HepG2 (cell line): ENCODE data around the gene TAF6L. TPM values are rescaled to one million over a fixed set of nuclear protein-coding genes. Genes with fewer than 3 reads are reported as not detected.

Source experiments
- CBX2 ChIP-seq, 2 experiments: fragments of 200-600 bp in 1 of 2; sonication (generic); formaldehyde crosslinking in 1 of 2; IDR thresholded peaks; 2 replicates each; pipeline versions ENCODE4 v1.7.0 to v1.8.1; 2018 to 2022; ENCODE audit warnings: low read depth in 2 of 2, low read length in 1 of 2, mild to moderate bottlenecking in 1 of 2, missing genetic modification reagents in 1 of 2
- EP300 ChIP-seq, 3 experiments: sonication (generic) in 1 of 3; formaldehyde crosslinking in 1 of 3; IDR thresholded peaks; 2 replicates each; pipeline versions ENCODE4 v1.5.1 to v1.6.1; 2011 to 2020; ENCODE audit warnings: low read depth in 2 of 3, low read length in 2 of 3, borderline replicate concordance in 1 of 3, improper control_type of control experiment in 1 of 3, mild to moderate bottlenecking in 1 of 3, missing genetic modification reagents in 1 of 3, moderate library complexity in 1 of 3
- FIP1L1 ChIP-seq: fragments of 200-400 bp; formaldehyde crosslinking; IDR thresholded peaks from 2 replicates; pipeline ENCODE4 v1.6.1; 2018; ENCODE audit warnings: low read depth, mild to moderate bottlenecking, low read length, moderate library complexity, borderline replicate concordance; ENCODE audit not compliant: insufficient read depth
- HDAC1 ChIP-seq: sonication (generic); formaldehyde crosslinking; IDR thresholded peaks from 2 replicates; pipeline ENCODE4 v1.5.1; 2020; ENCODE audit warnings: mild to moderate bottlenecking, missing genetic modification reagents
- NFRKB ChIP-seq: fragments of 450-650 bp; IDR thresholded peaks from 2 replicates; pipeline ENCODE4 v1.6.1; 2017
- NR2F6 ChIP-seq, 2 experiments: IDR thresholded peaks; 2 replicates each; pipeline ENCODE4 v1.6.1; 2016; ENCODE audit warnings: antibody characterized with exemption in 1 of 2, mild to moderate bottlenecking in 1 of 2
- TSC22D2 ChIP-seq: sonication (generic); formaldehyde crosslinking; IDR thresholded peaks from 2 replicates; pipeline ENCODE4 v1.5.1; 2020; ENCODE audit warnings: missing genetic modification reagents, mild to moderate bottlenecking, borderline replicate concordance
- ZBTB20 ChIP-seq: sonication (generic); formaldehyde crosslinking; IDR thresholded peaks from 2 replicates; pipeline ENCODE4 v1.8.1; 2023; ENCODE audit warnings: missing genetic modification reagents, low read depth, mild to moderate bottlenecking, borderline replicate concordance
- ZBTB21 ChIP-seq: sonication (generic); formaldehyde crosslinking; IDR thresholded peaks from 2 replicates; pipeline ENCODE4 v1.4.0; 2020; ENCODE audit warnings: missing genetic modification reagents
- ZNF777 ChIP-seq: sonication (generic); formaldehyde crosslinking; IDR thresholded peaks from 2 replicates; pipeline ENCODE4 v1.4.0; 2020; ENCODE audit warnings: missing genetic modification reagents
- polyA plus RNA-seq, 8 experiments: library from polyadenylated mRNA; depleted of rRNA in 3 of 8; stranded (reverse) in 7 of 8; unstranded in 1 of 8; fragments of >200 nt; fragmentation: Illumina TruSeq in 4 of 8; extraction: Trizol in 4 of 8; gene quantifications; 2 replicates each; pipeline versions ENCODE4 v1.2.1 to v1.2.3, GENCODE V29; 2011 to 2016; ENCODE audit warnings: low read depth in 4 of 8, missing spikeins in 1 of 8, mixed read lengths in 1 of 8; ENCODE audit not compliant: insufficient read depth in 1 of 8
- total RNA-seq, 5 experiments: library from RNA; depleted of rRNA; stranded (reverse); fragments of >200 nt; fragmentation: Illumina TruSeq; extraction: Trizol; gene quantifications; 2 replicates each; pipeline ENCODE4 v1.2.3, GENCODE V29; 2016; ENCODE audit warnings: low read depth in 1 of 5
- TF ChIP-seq, protein P1 (sequence below): sonication (generic); formaldehyde crosslinking; IDR thresholded peaks from 2 replicates; pipeline ENCODE4 v1.8.1; 2022; ENCODE audit warnings: low read depth, mild to moderate bottlenecking, missing genetic modification reagents
- TF ChIP-seq, protein P2 (sequence below): sonication (generic); formaldehyde crosslinking; IDR thresholded peaks from 2 replicates; pipeline ENCODE4 v1.8.0; 2022; ENCODE audit warnings: mild to moderate bottlenecking, missing genetic modification reagents, moderate library complexity
- TF ChIP-seq, protein P3 (sequence below): sonication (generic); formaldehyde crosslinking; IDR thresholded peaks from 2 replicates; pipeline ENCODE4 v1.4.0; 2020; ENCODE audit warnings: missing genetic modification reagents
- TF ChIP-seq, protein P4 (sequence below): sonication (generic); formaldehyde crosslinking; IDR thresholded peaks from 2 replicates; pipeline ENCODE4 v1.4.0; 2020; ENCODE audit warnings: missing genetic modification reagents
- TF ChIP-seq, protein P5 (sequence below): IDR thresholded peaks from 2 replicates; pipeline ENCODE4 v1.6.1; 2016; ENCODE audit warnings: low read depth, control low read depth

Gene TAF6L
- total and polyA plus RNA-seq, 2 of the 13 experiments (the other 11 are each of a cell fraction or from before 2014, with no cell fraction given) = 12.6 to 19.4 TPM

DNA sequence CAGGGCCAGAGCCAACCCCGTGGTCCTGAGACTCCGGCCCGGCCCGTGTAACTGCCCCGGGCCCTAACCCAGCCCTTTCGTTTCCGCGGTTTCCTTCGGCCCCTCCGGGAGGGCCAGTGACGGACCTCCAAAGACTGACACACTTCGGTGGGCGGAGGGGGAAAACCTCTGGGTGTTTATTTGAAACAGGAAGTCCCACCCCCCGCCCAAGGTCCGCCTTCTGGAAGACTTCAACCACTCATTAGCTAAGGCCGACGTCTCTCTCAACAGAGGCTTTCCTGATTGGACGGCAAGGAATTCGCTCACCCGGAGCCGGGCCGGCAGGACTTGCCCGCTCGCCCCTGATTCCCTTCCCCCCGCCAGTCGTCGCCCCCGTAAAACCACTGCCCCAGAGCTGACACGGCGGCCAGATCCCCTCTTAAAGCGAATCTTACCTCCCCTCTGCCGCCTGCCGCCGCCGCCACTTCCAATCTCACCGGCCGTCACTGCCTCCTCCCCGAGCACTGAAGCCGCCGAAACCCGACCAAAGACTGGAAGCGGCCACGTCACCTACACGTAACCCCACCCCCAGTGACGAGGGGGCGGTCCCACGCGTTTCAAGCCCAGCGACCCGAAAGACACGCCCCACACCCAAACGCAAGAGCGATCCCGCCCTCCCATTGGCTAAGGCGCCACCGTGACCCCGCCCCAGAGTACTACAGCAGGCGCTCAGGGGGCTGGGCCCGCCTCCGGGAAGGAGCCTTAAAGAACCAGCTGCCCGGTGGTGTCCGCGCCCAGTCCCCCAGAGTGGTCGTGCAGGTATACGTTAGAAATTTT, 60.5 kb downstream of the TAF6L start, which contains the start of gene STX5 (continued):
- TF ChIP-seq, protein P1, sequence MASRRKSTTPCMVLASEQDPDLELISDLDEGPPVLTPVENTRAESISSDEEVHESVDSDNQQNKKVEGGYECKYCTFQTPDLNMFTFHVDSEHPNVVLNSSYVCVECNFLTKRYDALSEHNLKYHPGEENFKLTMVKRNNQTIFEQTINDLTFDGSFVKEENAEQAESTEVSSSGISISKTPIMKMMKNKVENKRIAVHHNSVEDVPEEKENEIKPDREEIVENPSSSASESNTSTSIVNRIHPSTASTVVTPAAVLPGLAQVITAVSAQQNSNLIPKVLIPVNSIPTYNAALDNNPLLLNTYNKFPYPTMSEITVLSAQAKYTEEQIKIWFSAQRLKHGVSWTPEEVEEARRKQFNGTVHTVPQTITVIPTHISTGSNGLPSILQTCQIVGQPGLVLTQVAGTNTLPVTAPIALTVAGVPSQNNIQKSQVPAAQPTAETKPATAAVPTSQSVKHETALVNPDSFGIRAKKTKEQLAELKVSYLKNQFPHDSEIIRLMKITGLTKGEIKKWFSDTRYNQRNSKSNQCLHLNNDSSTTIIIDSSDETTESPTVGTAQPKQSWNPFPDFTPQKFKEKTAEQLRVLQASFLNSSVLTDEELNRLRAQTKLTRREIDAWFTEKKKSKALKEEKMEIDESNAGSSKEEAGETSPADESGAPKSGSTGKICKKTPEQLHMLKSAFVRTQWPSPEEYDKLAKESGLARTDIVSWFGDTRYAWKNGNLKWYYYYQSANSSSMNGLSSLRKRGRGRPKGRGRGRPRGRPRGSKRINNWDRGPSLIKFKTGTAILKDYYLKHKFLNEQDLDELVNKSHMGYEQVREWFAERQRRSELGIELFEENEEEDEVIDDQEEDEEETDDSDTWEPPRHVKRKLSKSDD (CRISPR knock-in tag) = no peak
- TF ChIP-seq, protein P2, sequence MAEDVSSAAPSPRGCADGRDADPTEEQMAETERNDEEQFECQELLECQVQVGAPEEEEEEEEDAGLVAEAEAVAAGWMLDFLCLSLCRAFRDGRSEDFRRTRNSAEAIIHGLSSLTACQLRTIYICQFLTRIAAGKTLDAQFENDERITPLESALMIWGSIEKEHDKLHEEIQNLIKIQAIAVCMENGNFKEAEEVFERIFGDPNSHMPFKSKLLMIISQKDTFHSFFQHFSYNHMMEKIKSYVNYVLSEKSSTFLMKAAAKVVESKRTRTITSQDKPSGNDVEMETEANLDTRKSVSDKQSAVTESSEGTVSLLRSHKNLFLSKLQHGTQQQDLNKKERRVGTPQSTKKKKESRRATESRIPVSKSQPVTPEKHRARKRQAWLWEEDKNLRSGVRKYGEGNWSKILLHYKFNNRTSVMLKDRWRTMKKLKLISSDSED (CRISPR knock-in tag) = no peak
- TF ChIP-seq EP300 (IDR thresholded peaks at IDR 0.05; ENCODE audit: low read depth in 2 of 2, low read length in 2 of 2) (no peak), EP300 (CRISPR knock-in tag; IDR thresholded peaks at IDR 0.05; ENCODE audit: borderline replicate concordance) (no peak), NFRKB (no peak), TSC22D2 (CRISPR knock-in tag) (0 out of 2 replicates have a peak, but pooled peaks have one; percentile 57), CBX2 (IDR thresholded peaks at IDR 0.05; ENCODE audit: low read depth, low read length) (no peak), CBX2 (CRISPR knock-in tag; IDR thresholded peaks at IDR 0.05; ENCODE audit: low read depth) (no peak), ZBTB21 (CRISPR knock-in tag) (peak; percentile 13; the same call in 1 of the 2 replicates), NR2F6 (IDR thresholded peaks at IDR 0.05) (no peak), NR2F6 (CRISPR knock-in tag; IDR thresholded peaks at IDR 0.05) (no peak), HDAC1 (CRISPR knock-in tag) (no peak; the same call in 1 of the 2 replicates), FIP1L1 (no peak), ZNF777 (CRISPR knock-in tag) (no peak), ZBTB20 (CRISPR knock-in tag) (no peak)
- TF ChIP-seq, protein P3, sequence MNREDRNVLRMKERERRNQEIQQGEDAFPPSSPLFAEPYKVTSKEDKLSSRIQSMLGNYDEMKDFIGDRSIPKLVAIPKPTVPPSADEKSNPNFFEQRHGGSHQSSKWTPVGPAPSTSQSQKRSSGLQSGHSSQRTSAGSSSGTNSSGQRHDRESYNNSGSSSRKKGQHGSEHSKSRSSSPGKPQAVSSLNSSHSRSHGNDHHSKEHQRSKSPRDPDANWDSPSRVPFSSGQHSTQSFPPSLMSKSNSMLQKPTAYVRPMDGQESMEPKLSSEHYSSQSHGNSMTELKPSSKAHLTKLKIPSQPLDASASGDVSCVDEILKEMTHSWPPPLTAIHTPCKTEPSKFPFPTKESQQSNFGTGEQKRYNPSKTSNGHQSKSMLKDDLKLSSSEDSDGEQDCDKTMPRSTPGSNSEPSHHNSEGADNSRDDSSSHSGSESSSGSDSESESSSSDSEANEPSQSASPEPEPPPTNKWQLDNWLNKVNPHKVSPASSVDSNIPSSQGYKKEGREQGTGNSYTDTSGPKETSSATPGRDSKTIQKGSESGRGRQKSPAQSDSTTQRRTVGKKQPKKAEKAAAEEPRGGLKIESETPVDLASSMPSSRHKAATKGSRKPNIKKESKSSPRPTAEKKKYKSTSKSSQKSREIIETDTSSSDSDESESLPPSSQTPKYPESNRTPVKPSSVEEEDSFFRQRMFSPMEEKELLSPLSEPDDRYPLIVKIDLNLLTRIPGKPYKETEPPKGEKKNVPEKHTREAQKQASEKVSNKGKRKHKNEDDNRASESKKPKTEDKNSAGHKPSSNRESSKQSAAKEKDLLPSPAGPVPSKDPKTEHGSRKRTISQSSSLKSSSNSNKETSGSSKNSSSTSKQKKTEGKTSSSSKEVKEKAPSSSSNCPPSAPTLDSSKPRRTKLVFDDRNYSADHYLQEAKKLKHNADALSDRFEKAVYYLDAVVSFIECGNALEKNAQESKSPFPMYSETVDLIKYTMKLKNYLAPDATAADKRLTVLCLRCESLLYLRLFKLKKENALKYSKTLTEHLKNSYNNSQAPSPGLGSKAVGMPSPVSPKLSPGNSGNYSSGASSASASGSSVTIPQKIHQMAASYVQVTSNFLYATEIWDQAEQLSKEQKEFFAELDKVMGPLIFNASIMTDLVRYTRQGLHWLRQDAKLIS = no peak
- TF ChIP-seq, protein P4, sequence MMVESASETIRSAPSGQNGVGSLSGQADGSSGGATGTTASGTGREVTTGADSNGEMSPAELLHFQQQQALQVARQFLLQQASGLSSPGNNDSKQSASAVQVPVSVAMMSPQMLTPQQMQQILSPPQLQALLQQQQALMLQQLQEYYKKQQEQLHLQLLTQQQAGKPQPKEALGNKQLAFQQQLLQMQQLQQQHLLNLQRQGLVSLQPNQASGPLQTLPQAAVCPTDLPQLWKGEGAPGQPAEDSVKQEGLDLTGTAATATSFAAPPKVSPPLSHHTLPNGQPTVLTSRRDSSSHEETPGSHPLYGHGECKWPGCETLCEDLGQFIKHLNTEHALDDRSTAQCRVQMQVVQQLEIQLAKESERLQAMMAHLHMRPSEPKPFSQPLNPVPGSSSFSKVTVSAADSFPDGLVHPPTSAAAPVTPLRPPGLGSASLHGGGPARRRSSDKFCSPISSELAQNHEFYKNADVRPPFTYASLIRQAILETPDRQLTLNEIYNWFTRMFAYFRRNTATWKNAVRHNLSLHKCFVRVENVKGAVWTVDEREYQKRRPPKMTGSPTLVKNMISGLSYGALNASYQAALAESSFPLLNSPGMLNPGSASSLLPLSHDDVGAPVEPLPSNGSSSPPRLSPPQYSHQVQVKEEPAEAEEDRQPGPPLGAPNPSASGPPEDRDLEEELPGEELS = no peak
- TF ChIP-seq, protein P5, sequence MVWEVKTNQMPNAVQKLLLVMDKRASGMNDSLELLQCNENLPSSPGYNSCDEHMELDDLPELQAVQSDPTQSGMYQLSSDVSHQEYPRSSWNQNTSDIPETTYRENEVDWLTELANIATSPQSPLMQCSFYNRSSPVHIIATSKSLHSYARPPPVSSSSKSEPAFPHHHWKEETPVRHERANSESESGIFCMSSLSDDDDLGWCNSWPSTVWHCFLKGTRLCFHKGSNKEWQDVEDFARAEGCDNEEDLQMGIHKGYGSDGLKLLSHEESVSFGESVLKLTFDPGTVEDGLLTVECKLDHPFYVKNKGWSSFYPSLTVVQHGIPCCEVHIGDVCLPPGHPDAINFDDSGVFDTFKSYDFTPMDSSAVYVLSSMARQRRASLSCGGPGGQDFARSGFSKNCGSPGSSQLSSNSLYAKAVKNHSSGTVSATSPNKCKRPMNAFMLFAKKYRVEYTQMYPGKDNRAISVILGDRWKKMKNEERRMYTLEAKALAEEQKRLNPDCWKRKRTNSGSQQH (CRISPR knock-in tag) = no peak
